Endothelial cell of umbilical vein (primary cell): ENCODE measurements around the gene FOCAD. TPM values are rescaled to one million over a fixed set of nuclear protein-coding genes. Genes with fewer than 3 reads are reported as not detected.

Source experiments
- BruUV-seq: library from RNA; stranded (reverse); fragments of 400-500 nt; replicated peaks from 2 replicates; lab custom pipeline; 2021; lab: Mats Ljungman, UMichigan
- CTCF ChIA-PET: fragments of 300-600, 350-600 bp; sonication (Branson Sonifier 250); formaldehyde crosslinking; loops from one replicate; lab custom pipeline; 2021; ENCODE audit warnings: antibody characterized with exemption, inconsistent platforms; lab: Charles Lee
- POLR2A ChIA-PET: fragments of 300-600, 350-600 bp; sonication (Branson Sonifier 250); formaldehyde crosslinking; loops from one replicate; lab custom pipeline; 2021; ENCODE audit warnings: antibody characterized with exemption, inconsistent platforms; lab: Charles Lee
- DNase-seq: peaks from one replicate; pipeline ENCODE4 v3.0.0-alpha.2; 2011; ENCODE audit warnings: low read depth, low spot score
- FAIRE-seq: peaks from 2 replicates; lab custom pipeline; 2011; peaks lifted over from hg19 to GRCh38; lab: Jason Lieb, UNC
- H2AFZ ChIP-seq: 2 replicates; pipeline ENCODE4 v1.6.0; 2012; ENCODE audit warnings: low read depth, low read length, control low read depth, inconsistent platforms
- H3K27ac ChIP-seq: 2 replicates; pipeline ENCODE4 v1.5.1; 2011; ENCODE audit warnings: low read depth, mild to moderate bottlenecking, control low read depth, low read length, moderate library complexity; ENCODE audit not compliant: insufficient read depth
- H3K27me3 ChIP-seq, 2 experiments: 2 replicates each; pipeline versions ENCODE4 v1.6.0 to v1.6.1; 2011; ENCODE audit warnings: low read length in 2 of 2, mixed read lengths in 1 of 2; ENCODE audit not compliant: control insufficient read depth in 2 of 2, insufficient read depth in 2 of 2
- H3K36me3 ChIP-seq, 2 experiments: 2 replicates in 1 of 2; 3 replicates in 1 of 2; pipeline ENCODE4 v1.5.1; 2011; ENCODE audit warnings: low read length in 2 of 2, mild to moderate bottlenecking in 1 of 2, moderate library complexity in 1 of 2; ENCODE audit not compliant: control insufficient read depth in 2 of 2, insufficient read depth in 2 of 2; ENCODE audit errors: extremely low read depth in 1 of 2
- H3K4me1 ChIP-seq: 3 replicates; pipeline ENCODE4 v1.5.1; 2011; ENCODE audit warnings: mild to moderate bottlenecking, low read length; ENCODE audit not compliant: control insufficient read depth, insufficient read depth; ENCODE audit errors: extremely low read depth
- H3K4me2 ChIP-seq: 2 replicates; pipeline ENCODE4 v1.6.1; 2011; ENCODE audit warnings: low read length, control low read depth, mixed read lengths; ENCODE audit not compliant: insufficient read depth
- H3K4me3 ChIP-seq, 3 experiments: fragments of 200-600 bp in 1 of 3; sonication (generic), shearing (Covaris generic) in 1 of 3; replicated peaks in 1 of 3; 2 replicates each; pipeline ENCODE4 v1.5.1; 2011 to 2016; ENCODE audit warnings: control low read depth in 3 of 3, low read length in 3 of 3, mild to moderate bottlenecking in 2 of 3, inconsistent platforms in 1 of 3, low read depth in 1 of 3, moderate library complexity in 1 of 3; ENCODE audit not compliant: insufficient read depth in 1 of 3
- H3K79me2 ChIP-seq: 2 replicates; pipeline ENCODE4 v1.6.0; 2012; ENCODE audit warnings: low read length, inconsistent platforms; ENCODE audit not compliant: control insufficient read depth, insufficient read depth
- H3K9ac ChIP-seq: replicated peaks from 2 replicates; pipeline ENCODE3; 2011; ENCODE audit warnings: low read length, control low read depth; ENCODE audit not compliant: insufficient read depth; ENCODE audit errors: extremely low read depth
- H3K9me1 ChIP-seq: replicated peaks from 3 replicates; pipeline ENCODE4 v1.6.0; 2011; ENCODE audit warnings: mild to moderate bottlenecking, low read length; ENCODE audit not compliant: control insufficient read depth, insufficient read depth; ENCODE audit errors: extremely low read depth
- H3K9me3 ChIP-seq: replicated peaks from 2 replicates; pipeline ENCODE4 v1.5.1; 2012; ENCODE audit warnings: low read length, inconsistent platforms; ENCODE audit not compliant: control insufficient read depth, insufficient read depth
- H4K20me1 ChIP-seq: replicated peaks from 2 replicates; pipeline ENCODE3; 2011; ENCODE audit warnings: mild to moderate bottlenecking, low read length; ENCODE audit not compliant: control insufficient read depth, insufficient read depth; ENCODE audit errors: extremely low read depth
- JUN ChIP-seq: IDR thresholded peaks from 2 replicates; pipeline ENCODE4 v1.6.1; 2011; ENCODE audit warnings: borderline replicate concordance, low read depth; ENCODE audit not compliant: insufficient read length, insufficient read depth
- POLR2A ChIP-seq: IDR thresholded peaks from 2 replicates; pipeline ENCODE4 v1.6.1; 2012; ENCODE audit warnings: low read depth, mild to moderate bottlenecking, control low read depth, low read length
- POLR2AphosphoS5 ChIP-seq: IDR thresholded peaks from 2 replicates; pipeline ENCODE4 v1.6.1; 2012; ENCODE audit warnings: low read depth, mild to moderate bottlenecking, control low read depth, low read length, moderate library complexity; ENCODE audit not compliant: insufficient read depth
- dilution Hi-C: fragments of 300-500 bp; cut with MboI; formaldehyde crosslinking; loops from one replicate; pipeline ENCODE4 v1.15.0; 2019; ENCODE audit warnings: low sequenced_read_pairs; ENCODE audit not compliant: extremely low pct_ligation_motif_present
- intact Hi-C: fragments of 100-400 bp; cut with micrococcal nuclease; formaldehyde crosslinking; loops from one replicate; pipeline ENCODE4 v1.10.0; 2022
- polyA plus RNA-seq, 4 experiments: library from polyadenylated mRNA; depleted of rRNA in 3 of 4; stranded (reverse) in 3 of 4; unstranded in 1 of 4; fragments of >200 nt; gene quantifications; 2 replicates each; pipeline versions ENCODE4 v1.2.1 to v1.2.3, GENCODE V29; 2011 to 2012; ENCODE audit warnings: missing spikeins in 1 of 4
- total RNA-seq: library from RNA; stranded (reverse); gene quantifications from 2 replicates; pipeline ENCODE4 v1.2.3, GENCODE V29; 2021

FOCAD gene
- total and polyA plus RNA-seq, 2 donors (not counting 3 experiments of a cell fraction or from before 2014, with no cell fraction given), result 26.7 to 66.9 TPM

- ChIA-PET CTCF (interaction anchor here (0.9 to 3.2 kb wide), 5 partner anchors 9 to 93 kb away, joined by 3 to 9 read pairs (median 4); no protein-coding TSS in a partner anchor), POLR2A (no interaction called here)
- H3K9me3 ChIP-seq, result no peaks in the 10 kb centered on the region
- intact Hi-C loops (no loop called here), dilution Hi-C loops (no loop called here)
- BruUV-seq, result no TSS peak
- no peak overlapping the region for H3K4me2 ChIP-seq
- no peak overlapping the region for H3K4me3 ChIP-seq
- no peaks in the 10 kb centered on the region for H3K9me1 ChIP-seq
- FAIRE-seq (no peak), DNase-seq (no peak)
- H4K20me1 ChIP-seq, result no peaks in the 10 kb centered on the region
- no peaks in the 10 kb centered on the region for H3K36me3 ChIP-seq
- H3K27ac ChIP-seq, result no peak overlapping the region
- H3K79me2 ChIP-seq, result no peaks in the 10 kb centered on the region
- no peak for TF ChIP-seq POLR2AphosphoS5
- TF ChIP-seq JUN, result no peak
- no peak overlapping the region for H3K9ac ChIP-seq
- no peaks in the 10 kb centered on the region for H3K27me3 ChIP-seq
- no peak overlapping the region for H2AFZ ChIP-seq
- H3K4me1 ChIP-seq, result no peaks in the 10 kb centered on the region
These were observed 334.1 kb downstream of the FOCAD start for GRCh38 chr9:21018177-21018576.

- Histone ChIP-seq H3K36me3 (no peaks in the 10 kb centered on the region), H3K4me1 (no peaks in the 10 kb centered on the region), H2AFZ (no peak overlapping the region), H3K4me3 (no peak overlapping the region), H3K9me3 (no peaks in the 10 kb centered on the region), H3K9ac (no peak overlapping the region), H3K27ac (no peak overlapping the region), H3K9me1 (no peaks in the 10 kb centered on the region), H3K4me2 (no peak overlapping the region), H3K79me2 (no peaks in the 10 kb centered on the region), H4K20me1 (no peaks in the 10 kb centered on the region), H3K27me3 (no peaks in the 10 kb centered on the region)
- POLR2A ChIA-PET, result no interaction called here
- no peak for FAIRE-seq
- TF ChIP-seq POLR2A, result no peak
- no peak for DNase-seq
- CTCF ChIA-PET, result interaction anchor here (1.5 kb wide), 1 partner anchor 83 kb away, joined by 5 read pairs; no protein-coding TSS in a partner anchor
- BruUV-seq, result no TSS peak
- dilution Hi-C loops, result no loop called here
- intact Hi-C loops, result loop anchor here (10.0 kb wide), 1 partner anchor 401 kb away; no protein-coding TSS in a partner anchor
These were observed 339.8 kb downstream of the FOCAD start for GRCh38 chr9:21023861-21024260.
